Suppressor macrophage (primary cell): ENCODE results near the gene STXBP5L.
A peak's percentile ranks its signal among the peaks of the same experiment; 100 is the strongest.
"Not testable (repeated sequence)": the region's sequence is repeated elsewhere in the genome, so short reads cannot be mapped to it uniquely, and the experiment has no call there.

Source experiments
- DNase-seq, 4 experiments: peaks; one replicate each; pipeline ENCODE4 v3.0.0-alpha.2; 2020 to 2022

Gene STXBP5L

GRCh38 chr3:121063628-121064027 lies 155.6 kb downstream of the STXBP5L start:
- DNase-seq = no peak

- DNase-seq = no peak
Observed at GRCh38 chr3:121064121-121064520, 156.1 kb downstream of the STXBP5L start.

GRCh38 chr3:121072133-121072532 lies 164.1 kb downstream of the STXBP5L start:
- DNase-seq = no peak

- DNase-seq = no peak
Observed at GRCh38 chr3:121073011-121073410, 165.0 kb downstream of the STXBP5L start.

GRCh38 chr3:121075191-121075590 lies 167.2 kb downstream of the STXBP5L start:
- DNase-seq = no peak

GRCh38 chr3:121078378-121079101 lies 170.5 kb downstream of the STXBP5L start:
- DNase-seq = not testable (repeated sequence)

GRCh38 chr3:121096953-121097352 lies 188.9 kb downstream of the STXBP5L start:
- no peak for DNase-seq

- DNase-seq = not testable (repeated sequence)
Observed at GRCh38 chr3:121111086-121111485, 203.1 kb downstream of the STXBP5L start.

- DNase-seq = no peak
Observed at GRCh38 chr3:121111914-121112612, 204.1 kb downstream of the STXBP5L start.

- DNase-seq = no peak
Observed at GRCh38 chr3:121126033-121126706, 218.2 kb downstream of the STXBP5L start.

GRCh38 chr3:121126707-121127035 lies 218.7 kb downstream of the STXBP5L start:
- no peak for DNase-seq

- DNase-seq = peak in 1 of 4 experiments; percentile 2
Observed at GRCh38 chr3:121152573-121152972, 244.6 kb downstream of the STXBP5L start.

GRCh38 chr3:121153851-121154250 lies 245.8 kb downstream of the STXBP5L start:
- no peak for DNase-seq

GRCh38 chr3:121155028-121155427 lies 247.0 kb downstream of the STXBP5L start:
- no peak for DNase-seq

GRCh38 chr3:121165397-121165837 lies 257.4 kb downstream of the STXBP5L start:
- DNase-seq = no peak

- no peak for DNase-seq
Observed at GRCh38 chr3:121167374-121168139, 259.6 kb downstream of the STXBP5L start.

GRCh38 chr3:121175083-121175482 lies 267.1 kb downstream of the STXBP5L start:
- DNase-seq = no peak

- not testable (repeated sequence) for DNase-seq
Observed at GRCh38 chr3:121190626-121191025, 282.6 kb downstream of the STXBP5L start.

GRCh38 chr3:121202573-121202972 lies 294.6 kb downstream of the STXBP5L start:
- no peak for DNase-seq

GRCh38 chr3:121223116-121223515 lies 315.1 kb downstream of the STXBP5L start:
- DNase-seq = no peak

GRCh38 chr3:121228971-121229370 lies 321.0 kb downstream of the STXBP5L start:
- DNase-seq = no peak

GRCh38 chr3:121230194-121230593 lies 322.2 kb downstream of the STXBP5L start:
- not testable (repeated sequence) for DNase-seq

GRCh38 chr3:121231872-121232271 lies 323.9 kb downstream of the STXBP5L start:
- DNase-seq = no peak
